ENCODE data around the gene CRY2. TPM values are rescaled to one million over a fixed set of nuclear protein-coding genes. Genes with fewer than 3 reads are reported as not detected.
A peak's percentile ranks its signal among the peaks of the same experiment; 100 is the strongest.

Gene CRY2
- total and polyA plus RNA-seq, 2 of the 13 experiments (the other 11 are each of a cell fraction or from before 2014, with no cell fraction given): 10.1 to 12.2 TPM

DNA sequence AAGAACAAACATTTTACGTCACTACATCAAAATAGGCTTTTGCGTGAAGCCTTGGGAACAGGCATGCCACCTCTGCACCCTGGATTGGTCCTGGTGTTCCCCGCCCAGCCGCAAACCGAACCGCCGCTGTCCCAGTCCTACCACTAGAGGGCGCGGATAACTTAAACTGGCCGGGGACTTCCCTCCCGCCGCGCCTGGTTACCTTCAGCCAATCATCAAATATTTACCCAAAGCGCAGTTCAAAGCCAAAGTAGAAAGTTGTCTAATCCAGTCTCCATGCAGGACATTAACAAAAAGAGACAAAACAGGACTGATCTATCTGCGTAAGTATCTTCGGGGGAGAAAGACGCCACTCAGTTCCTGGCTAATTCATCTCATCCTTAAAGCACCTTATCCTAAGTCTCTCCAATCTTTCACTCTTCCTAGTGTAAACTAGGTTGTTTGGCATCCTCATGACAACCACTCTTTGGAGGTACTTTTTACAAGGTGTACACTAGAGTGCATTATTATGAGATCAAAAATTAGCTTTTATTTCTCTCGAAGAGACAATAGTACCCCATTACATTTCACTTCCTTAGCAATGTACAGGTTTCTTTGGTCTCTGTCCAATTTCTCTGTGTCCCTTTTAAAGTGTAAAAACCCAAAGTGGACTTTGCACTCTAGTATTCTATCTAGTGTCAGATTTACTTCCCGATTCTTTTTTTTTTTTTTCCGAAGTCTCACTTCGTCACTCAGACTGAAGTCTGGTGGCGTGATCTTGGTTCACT lies 3.9 kb upstream of the CRY2 start (continued):
- no peak for TF ChIP-seq E2F1 (CRISPR knock-in tag; IDR thresholded peaks at IDR 0.05)
- peak; percentile 67; the same call in 1 of the 2 replicates for TF ChIP-seq PHF21A (CRISPR knock-in tag; IDR thresholded peaks at IDR 0.05)
- TF ChIP-seq REPIN1 (CRISPR knock-in tag; IDR thresholded peaks at IDR 0.05; ENCODE audit: borderline replicate concordance, low read depth): peak; percentile 68
- peak; percentile 92 for TF ChIP-seq CTCF (CRISPR knock-in tag; IDR thresholded peaks at IDR 0.05)
- peak; percentile 88 for TF ChIP-seq PITX1 (CRISPR knock-in tag; IDR thresholded peaks at IDR 0.05)
- no peak for TF ChIP-seq ZNF777 (CRISPR knock-in tag; IDR thresholded peaks at IDR 0.05)
- peak; percentile 60; the same call in 1 of the 2 replicates for TF ChIP-seq ZNF614 (CRISPR knock-in tag; IDR thresholded peaks at IDR 0.05; ENCODE audit: borderline replicate concordance)
- peak; percentile 48 for TF ChIP-seq TBL1XR1 (IDR thresholded peaks at IDR 0.05; ENCODE audit: borderline replicate concordance, low read length, partially characterized antibody)
- no peak for TF ChIP-seq TFAP4 (IDR thresholded peaks at IDR 0.05; ENCODE audit: borderline replicate concordance, low read depth)
- 0 out of 2 replicates have a peak, but pooled peaks have one; percentile 23 for TF ChIP-seq RNF2 (conservative IDR thresholded peaks at IDR 0.05; ENCODE audit: low read depth)
- peak; percentile 37; the same call in 1 of the 2 replicates for TF ChIP-seq SOX5 (CRISPR knock-in tag; IDR thresholded peaks at IDR 0.05; ENCODE audit: borderline replicate concordance)
- TF ChIP-seq ZHX1 (CRISPR knock-in tag; IDR thresholded peaks at IDR 0.05; ENCODE audit: low read depth): peak; percentile 30; the same call in 1 of the 2 replicates
- peak; percentile 43; the same call in 1 of the 2 replicates for TF ChIP-seq FOXO1 (CRISPR knock-in tag; IDR thresholded peaks at IDR 0.05)
- TF ChIP-seq ELF4 (CRISPR knock-in tag; IDR thresholded peaks at IDR 0.05; ENCODE audit: borderline replicate concordance): no peak
- TF ChIP-seq ZSCAN9 (CRISPR knock-in tag; IDR thresholded peaks at IDR 0.05; ENCODE audit: borderline replicate concordance): peak; percentile 23; the same call in 1 of the 2 replicates
- no peak for TF ChIP-seq ZNF136 (CRISPR knock-in tag; IDR thresholded peaks at IDR 0.05; ENCODE audit: low read depth)
- TF ChIP-seq HOXA3 (CRISPR knock-in tag; IDR thresholded peaks at IDR 0.05): peak; percentile 36; the same call in 1 of the 2 replicates
- TF ChIP-seq MIER3 (CRISPR knock-in tag; IDR thresholded peaks at IDR 0.05; ENCODE audit: borderline replicate concordance): peak; percentile 76; the same call in 1 of the 2 replicates
- peak; percentile 63; the same call in 1 of the 2 replicates for TF ChIP-seq ZNF331 (CRISPR knock-in tag; IDR thresholded peaks at IDR 0.05)
- 0 out of 2 replicates have a peak, but pooled peaks have one; percentile 13 for TF ChIP-seq YEATS2 (CRISPR knock-in tag; IDR thresholded peaks at IDR 0.05; ENCODE audit: borderline replicate concordance)
- no peak for TF ChIP-seq TRIM24 (CRISPR knock-in tag; IDR thresholded peaks at IDR 0.05)
- peak; percentile 40; the same call in 1 of the 2 replicates for TF ChIP-seq CREM (IDR thresholded peaks at IDR 0.05)
- no peak for TF ChIP-seq CREM (CRISPR knock-in tag; IDR thresholded peaks at IDR 0.05)
- TF ChIP-seq KLF11 (CRISPR knock-in tag; IDR thresholded peaks at IDR 0.05): peak; percentile 72; the same call in 1 of the 2 replicates

All from HepG2 (cell line).